A673 (cell line): ENCODE results near the gene RCBTB1. TPM values are rescaled to one million over a fixed set of nuclear protein-coding genes. Genes with fewer than 3 reads are reported as not detected.

ENCODE experiments used
- BruUV-seq: library from RNA; stranded (reverse); fragments of 400-500 nt; replicated peaks from 2 replicates; lab custom pipeline; 2021; lab: Mats Ljungman, UMichigan
- CTCF ChIA-PET: fragments of 300-600 bp; sonication (Branson Sonifier 250); formaldehyde crosslinking; loops from one replicate; lab custom pipeline; 2022; ENCODE audit warnings: antibody characterized with exemption; lab: Charles Lee
- POLR2A ChIA-PET: fragments of 300-600 bp; sonication (Branson Sonifier 250); formaldehyde crosslinking; loops from one replicate; lab custom pipeline; 2022; ENCODE audit warnings: antibody characterized with exemption; ENCODE audit not compliant: low non-redundant PET; lab: Charles Lee
- DNase-seq: peaks from one replicate; pipeline ENCODE4 v3.0.0-alpha.2; 2015; ENCODE audit warnings: low spot score
- H3K27ac ChIP-seq: fragments of 200-600 bp; sonication (generic); 2 replicates; pipeline ENCODE4 v1.5.1; 2016; ENCODE audit warnings: mixed run types, low read depth, mild to moderate bottlenecking, mixed read lengths, antibody characterized with exemption, low read length; ENCODE audit not compliant: poor library complexity, severe bottlenecking
- H3K27me3 ChIP-seq: fragments of 200-600 bp; sonication (generic); replicated peaks from 2 replicates; pipeline ENCODE4 v1.6.1; 2017; ENCODE audit warnings: mixed run types, low read depth, mild to moderate bottlenecking, mixed read lengths, antibody characterized with exemption, low read length; ENCODE audit not compliant: insufficient read depth, poor library complexity
- H3K36me3 ChIP-seq: fragments of 200-600 bp; sonication (generic); 2 replicates; pipeline ENCODE4 v1.6.1; 2016; ENCODE audit warnings: mixed run types, mild to moderate bottlenecking, mixed read lengths, antibody characterized with exemption, low read length; ENCODE audit not compliant: insufficient read depth, poor library complexity, severe bottlenecking
- H3K4me1 ChIP-seq: fragments of 200-600 bp; sonication (generic); 2 replicates; pipeline ENCODE4 v1.6.1; 2017; ENCODE audit warnings: mixed run types, mild to moderate bottlenecking, mixed read lengths, antibody characterized with exemption, low read length; ENCODE audit not compliant: insufficient read depth, poor library complexity, severe bottlenecking
- H3K4me3 ChIP-seq: fragments of 200-600 bp; sonication (generic); 2 replicates; pipeline ENCODE4 v1.5.1; 2016; ENCODE audit warnings: low read depth, mixed run types, mild to moderate bottlenecking, mixed read lengths, low read length; ENCODE audit not compliant: poor library complexity, severe bottlenecking
- H3K9me3 ChIP-seq: fragments of 200-600 bp; sonication (generic); 2 replicates; pipeline ENCODE4 v1.6.1; 2016; ENCODE audit warnings: mixed run types, low read depth, mild to moderate bottlenecking, mixed read lengths, antibody characterized with exemption, low read length; ENCODE audit not compliant: poor library complexity, severe bottlenecking
- EZH2 ChIP-seq: fragments of 200-600 bp; sonication (generic); IDR thresholded peaks from 2 replicates; pipeline ENCODE4 v1.6.1; 2017; ENCODE audit warnings: borderline replicate concordance, low read depth, mild to moderate bottlenecking, mixed read lengths, antibody characterized with exemption, low read length; ENCODE audit not compliant: poor library complexity, severe bottlenecking
- intact Hi-C: fragments of 100-400 bp; cut with micrococcal nuclease; formaldehyde crosslinking; loops from one replicate; pipeline ENCODE4 v1.10.0; 2022; ENCODE audit not compliant: unreplicated experiment
- total RNA-seq: library from RNA; stranded (reverse); gene quantifications from 2 replicates; pipeline ENCODE4 v1.2.3, GENCODE V29; 2021
- TF ChIP-seq, protein P1 (sequence below): fragments of 300-800, 200-600 bp; sonication (generic); conservative IDR thresholded peaks from 2 replicates; pipeline ENCODE4 v1.5.1; 2017; ENCODE audit warnings: low read depth, mild to moderate bottlenecking, antibody characterized with exemption, low read length, moderate library complexity, mixed read lengths

The RCBTB1 gene
- total RNA-seq, 1 experiment from 2014 or later = 12.7 TPM

DNA sequence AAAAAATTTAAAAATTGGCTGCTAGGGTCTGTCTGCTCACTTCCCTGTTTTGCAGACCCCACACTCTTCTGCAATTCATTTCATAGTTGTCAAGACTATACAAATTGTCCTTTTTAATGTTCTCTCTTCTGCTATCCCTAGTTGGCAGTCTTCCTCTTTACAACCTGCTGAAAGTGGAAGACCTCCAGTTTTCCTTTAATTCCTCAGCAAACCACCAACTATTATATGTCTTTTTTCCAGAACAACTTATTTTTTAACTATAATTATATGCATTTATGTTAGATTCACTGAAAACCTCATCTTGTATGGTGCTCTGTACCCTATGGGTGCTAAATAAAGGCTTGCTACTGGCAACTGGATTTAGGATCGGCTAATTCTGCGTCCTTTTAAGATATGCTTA, 90.7 kb downstream of the RCBTB1 start:
- Histone ChIP-seq H3K27me3 (no peaks in the 10 kb centered on the region), H3K9me3 (no peaks in the 10 kb centered on the region), H3K4me1 (no peaks in the 10 kb centered on the region), H3K4me3 (peak overlapping the region; percentile 51), H3K27ac (no peak overlapping the region), H3K36me3 (no peaks in the 10 kb centered on the region)
- ChIA-PET CTCF (no interaction called here), POLR2A (no interaction called here)
- no peak for DNase-seq
- TF ChIP-seq EZH2 = no peak
- TF ChIP-seq, protein P1, sequence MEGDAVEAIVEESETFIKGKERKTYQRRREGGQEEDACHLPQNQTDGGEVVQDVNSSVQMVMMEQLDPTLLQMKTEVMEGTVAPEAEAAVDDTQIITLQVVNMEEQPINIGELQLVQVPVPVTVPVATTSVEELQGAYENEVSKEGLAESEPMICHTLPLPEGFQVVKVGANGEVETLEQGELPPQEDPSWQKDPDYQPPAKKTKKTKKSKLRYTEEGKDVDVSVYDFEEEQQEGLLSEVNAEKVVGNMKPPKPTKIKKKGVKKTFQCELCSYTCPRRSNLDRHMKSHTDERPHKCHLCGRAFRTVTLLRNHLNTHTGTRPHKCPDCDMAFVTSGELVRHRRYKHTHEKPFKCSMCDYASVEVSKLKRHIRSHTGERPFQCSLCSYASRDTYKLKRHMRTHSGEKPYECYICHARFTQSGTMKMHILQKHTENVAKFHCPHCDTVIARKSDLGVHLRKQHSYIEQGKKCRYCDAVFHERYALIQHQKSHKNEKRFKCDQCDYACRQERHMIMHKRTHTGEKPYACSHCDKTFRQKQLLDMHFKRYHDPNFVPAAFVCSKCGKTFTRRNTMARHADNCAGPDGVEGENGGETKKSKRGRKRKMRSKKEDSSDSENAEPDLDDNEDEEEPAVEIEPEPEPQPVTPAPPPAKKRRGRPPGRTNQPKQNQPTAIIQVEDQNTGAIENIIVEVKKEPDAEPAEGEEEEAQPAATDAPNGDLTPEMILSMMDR = no peak; the same call in 1 of the 2 replicates
- intact Hi-C loops = loop anchor here (1.0 kb wide), 1 partner anchor 11 kb away; no protein-coding TSS in a partner anchor
- BruUV-seq = no TSS peak

DNA sequence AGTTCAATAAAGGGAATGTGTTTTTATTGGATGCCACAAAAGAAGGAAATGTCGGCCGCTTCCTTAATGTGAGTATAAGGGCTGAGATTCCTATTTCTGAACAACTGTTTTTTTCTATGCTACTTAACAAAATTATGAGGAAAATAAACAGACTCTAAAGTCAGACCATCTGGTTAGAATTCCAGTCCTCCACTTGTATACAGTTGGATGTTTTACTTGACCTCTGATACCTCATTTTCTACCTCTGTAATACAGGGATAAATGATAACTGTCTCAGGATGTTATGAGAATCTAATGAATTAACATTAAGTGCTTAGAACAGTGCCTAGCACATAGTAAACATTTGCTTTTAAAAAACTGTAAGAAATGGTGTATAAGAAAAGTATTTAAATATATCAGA, 96.8 kb downstream of the RCBTB1 start:
- H3K4me1 ChIP-seq = no peaks in the 10 kb centered on the region
- H3K36me3 ChIP-seq = no peaks in the 10 kb centered on the region
- BruUV-seq = no TSS peak
- no peak overlapping the region for H3K4me3 ChIP-seq
- intact Hi-C loops = no loop called here
- ChIA-PET POLR2A (no interaction called here), CTCF (no interaction called here)
- no peaks in the 10 kb centered on the region for H3K27me3 ChIP-seq
- no peak for TF ChIP-seq EZH2
- TF ChIP-seq, protein P1 = no peak
- H3K9me3 ChIP-seq = no peaks in the 10 kb centered on the region
- no peak overlapping the region for H3K27ac ChIP-seq
- no peak for DNase-seq

Other genes starting within 250 kb of the RCBTB1 start
- 3.6 and 4.0 TPM in 2 replicates for gene CAB39L, start 141.5 kb downstream of the RCBTB1 start, total RNA-seq
- 3.8 and 5.1 TPM in 2 replicates for gene SETDB2, start 141.3 kb downstream of the RCBTB1 start, total RNA-seq
- 16.0 and 17.0 TPM in 2 replicates for gene PHF11, start 89.6 kb downstream of the RCBTB1 start, total RNA-seq
- not detected in 2 replicates for gene ARL11, start 42.9 kb upstream of the RCBTB1 start, total RNA-seq
- gene EBPL, start 105.9 kb upstream of the RCBTB1 start, total RNA-seq = 64.1 and 66.5 TPM in 2 replicates
- 55.9 and 62.0 TPM in 2 replicates for gene KPNA3, start 207.1 kb upstream of the RCBTB1 start, total RNA-seq